ENCODE measurements around the gene SLC15A3.

- no peak for TF ChIP-seq EZH2 (IDR thresholded peaks at IDR 0.05; ENCODE audit: low read depth, unreplicated experiment)
- no peak for TF ChIP-seq CTCF (conservative IDR thresholded peaks at IDR 0.05; ENCODE audit: low read depth in 2 of 2)
- TF ChIP-seq POLR2AphosphoS5 (IDR thresholded peaks at IDR 0.05; ENCODE audit: low read depth), result no peak
- TF ChIP-seq ZNF331 (CRISPR knock-in tag; IDR thresholded peaks at IDR 0.05; ENCODE audit: low read depth), result no peak
- TF ChIP-seq, protein P1, sequence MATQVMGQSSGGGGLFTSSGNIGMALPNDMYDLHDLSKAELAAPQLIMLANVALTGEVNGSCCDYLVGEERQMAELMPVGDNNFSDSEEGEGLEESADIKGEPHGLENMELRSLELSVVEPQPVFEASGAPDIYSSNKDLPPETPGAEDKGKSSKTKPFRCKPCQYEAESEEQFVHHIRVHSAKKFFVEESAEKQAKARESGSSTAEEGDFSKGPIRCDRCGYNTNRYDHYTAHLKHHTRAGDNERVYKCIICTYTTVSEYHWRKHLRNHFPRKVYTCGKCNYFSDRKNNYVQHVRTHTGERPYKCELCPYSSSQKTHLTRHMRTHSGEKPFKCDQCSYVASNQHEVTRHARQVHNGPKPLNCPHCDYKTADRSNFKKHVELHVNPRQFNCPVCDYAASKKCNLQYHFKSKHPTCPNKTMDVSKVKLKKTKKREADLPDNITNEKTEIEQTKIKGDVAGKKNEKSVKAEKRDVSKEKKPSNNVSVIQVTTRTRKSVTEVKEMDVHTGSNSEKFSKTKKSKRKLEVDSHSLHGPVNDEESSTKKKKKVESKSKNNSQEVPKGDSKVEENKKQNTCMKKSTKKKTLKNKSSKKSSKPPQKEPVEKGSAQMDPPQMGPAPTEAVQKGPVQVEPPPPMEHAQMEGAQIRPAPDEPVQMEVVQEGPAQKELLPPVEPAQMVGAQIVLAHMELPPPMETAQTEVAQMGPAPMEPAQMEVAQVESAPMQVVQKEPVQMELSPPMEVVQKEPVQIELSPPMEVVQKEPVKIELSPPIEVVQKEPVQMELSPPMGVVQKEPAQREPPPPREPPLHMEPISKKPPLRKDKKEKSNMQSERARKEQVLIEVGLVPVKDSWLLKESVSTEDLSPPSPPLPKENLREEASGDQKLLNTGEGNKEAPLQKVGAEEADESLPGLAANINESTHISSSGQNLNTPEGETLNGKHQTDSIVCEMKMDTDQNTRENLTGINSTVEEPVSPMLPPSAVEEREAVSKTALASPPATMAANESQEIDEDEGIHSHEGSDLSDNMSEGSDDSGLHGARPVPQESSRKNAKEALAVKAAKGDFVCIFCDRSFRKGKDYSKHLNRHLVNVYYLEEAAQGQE (IDR thresholded peaks at IDR 0.05; ENCODE audit: unreplicated experiment), result no peak
- no peak for TF ChIP-seq EZH2phosphoT487 (IDR thresholded peaks at IDR 0.05; ENCODE audit: unreplicated experiment)
- TF ChIP-seq JUNB (IDR thresholded peaks at IDR 0.05; ENCODE audit: unreplicated experiment), result no peak
- no peak for TF ChIP-seq CREB1 (CRISPR knock-in tag; IDR thresholded peaks at IDR 0.05; ENCODE audit: low read depth)
- TF ChIP-seq, protein P2, sequence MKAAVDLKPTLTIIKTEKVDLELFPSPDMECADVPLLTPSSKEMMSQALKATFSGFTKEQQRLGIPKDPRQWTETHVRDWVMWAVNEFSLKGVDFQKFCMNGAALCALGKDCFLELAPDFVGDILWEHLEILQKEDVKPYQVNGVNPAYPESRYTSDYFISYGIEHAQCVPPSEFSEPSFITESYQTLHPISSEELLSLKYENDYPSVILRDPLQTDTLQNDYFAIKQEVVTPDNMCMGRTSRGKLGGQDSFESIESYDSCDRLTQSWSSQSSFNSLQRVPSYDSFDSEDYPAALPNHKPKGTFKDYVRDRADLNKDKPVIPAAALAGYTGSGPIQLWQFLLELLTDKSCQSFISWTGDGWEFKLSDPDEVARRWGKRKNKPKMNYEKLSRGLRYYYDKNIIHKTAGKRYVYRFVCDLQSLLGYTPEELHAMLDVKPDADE (IDR thresholded peaks at IDR 0.05), result no peak
- no peak for TF ChIP-seq NANOG (IDR thresholded peaks at IDR 0.05; ENCODE audit: borderline replicate concordance)
These were observed 23.4 kb downstream of the SLC15A3 start for GRCh38 chr11:60928563-60929001.
